GM10847 (cell line): ENCODE data around the gene G3BP1.

ENCODE experiments used
- POLR2A ChIP-seq: IDR thresholded peaks from 2 replicates; pipeline ENCODE4 v1.6.1; 2011; ENCODE audit not compliant: insufficient read length; ENCODE audit errors: extremely low read depth

Gene G3BP1

GRCh38 chr5:151779531-151780125, 7.9 kb downstream of the G3BP1 start:
- no peak for TF ChIP-seq POLR2A

GRCh38 chr5:151780348-151780747, 8.6 kb downstream of the G3BP1 start:
- no peak for TF ChIP-seq POLR2A

GRCh38 chr5:151781201-151781600, 9.4 kb downstream of the G3BP1 start:
- no peak for TF ChIP-seq POLR2A

- TF ChIP-seq POLR2A = no peak
Measured at GRCh38 chr5:151784141-151784540, 12.4 kb downstream of the G3BP1 start.

- TF ChIP-seq POLR2A = no peak
Measured at GRCh38 chr5:151786468-151786867, 14.7 kb downstream of the G3BP1 start.

- no peak for TF ChIP-seq POLR2A
Measured at GRCh38 chr5:151787817-151788216, 16.1 kb downstream of the G3BP1 start.

- TF ChIP-seq POLR2A = no peak
Measured at GRCh38 chr5:151793358-151793757, 21.6 kb downstream of the G3BP1 start.

- TF ChIP-seq POLR2A = no peak
Measured at GRCh38 chr5:151795426-151795825, 23.7 kb downstream of the G3BP1 start.

GRCh38 chr5:151798674-151799073, 26.9 kb downstream of the G3BP1 start:
- TF ChIP-seq POLR2A = no peak

- no peak for TF ChIP-seq POLR2A
Measured at GRCh38 chr5:151799407-151799806, 27.7 kb downstream of the G3BP1 start.

GRCh38 chr5:151800532-151800931, 28.8 kb downstream of the G3BP1 start:
- TF ChIP-seq POLR2A = no peak

GRCh38 chr5:151805414-151806223, 33.9 kb downstream of the G3BP1 start:
- TF ChIP-seq POLR2A = no peak

GRCh38 chr5:151808451-151809169, 36.9 kb downstream of the G3BP1 start:
- no peak for TF ChIP-seq POLR2A

- TF ChIP-seq POLR2A = no peak
Measured at GRCh38 chr5:151810449-151810848, 38.7 kb downstream of the G3BP1 start.

- no peak for TF ChIP-seq POLR2A
Measured at GRCh38 chr5:151810897-151811296, 39.1 kb downstream of the G3BP1 start.
